MCF 10A (cell line): ENCODE measurements around the gene DNHD1. TPM values are rescaled to one million over a fixed set of nuclear protein-coding genes. Genes with fewer than 3 reads are reported as not detected.
A peak's percentile ranks its signal among the peaks of the same experiment; 100 is the strongest.

Experiments
- BruUV-seq: library from RNA; stranded (reverse); fragments of 400-500 nt; replicated peaks from 2 replicates; lab custom pipeline; 2021; lab: Mats Ljungman, UMichigan
- CTCF ChIA-PET: fragments of 300-600 bp; sonication (Branson Sonifier 250); formaldehyde crosslinking; extraction: SDS; loops from one replicate; lab custom pipeline; 2021; ENCODE audit warnings: antibody characterized with exemption, inconsistent platforms; lab: Yijun Ruan, JAX
- POLR2A ChIA-PET: fragments of 300-600, 350-650 bp; sonication (Branson Sonifier 250); formaldehyde crosslinking; extraction: SDS; loops from one replicate; lab custom pipeline; 2020; ENCODE audit warnings: antibody characterized with exemption, inconsistent platforms; lab: Yijun Ruan, JAX
- DNase-seq: peaks from one replicate; pipeline ENCODE4 v3.0.0-alpha.2; 2018; ENCODE audit not compliant: unreplicated experiment
- H3K27ac Mint-ChIP-seq: one replicate; pipeline ENCODE4 v1.8.0; 2022; ENCODE audit warnings: mild to moderate bottlenecking, low read depth, mixed read lengths; ENCODE audit not compliant: unreplicated experiment
- H3K27me3 Mint-ChIP-seq: one replicate; pipeline ENCODE4 v1.8.0; 2022; ENCODE audit warnings: mixed read lengths; ENCODE audit not compliant: insufficient read depth, unreplicated experiment
- H3K36me3 Mint-ChIP-seq: one replicate; pipeline ENCODE4 v1.8.0; 2022; ENCODE audit warnings: mild to moderate bottlenecking, moderate library complexity, mixed read lengths; ENCODE audit not compliant: insufficient read depth, unreplicated experiment
- H3K4me1 Mint-ChIP-seq: one replicate; pipeline ENCODE4 v1.8.0; 2022; ENCODE audit warnings: mixed read lengths; ENCODE audit not compliant: insufficient read depth, unreplicated experiment
- H3K4me3 Mint-ChIP-seq: one replicate; pipeline ENCODE4 v1.8.0; 2022; ENCODE audit warnings: mild to moderate bottlenecking, moderate library complexity, mixed read lengths; ENCODE audit not compliant: unreplicated experiment
- H3K9me3 Mint-ChIP-seq: one replicate; pipeline ENCODE4 v1.8.0; 2022; ENCODE audit warnings: mixed read lengths; ENCODE audit not compliant: unreplicated experiment
- intact Hi-C: fragments of 100-400 bp; cut with micrococcal nuclease; formaldehyde crosslinking; loops from 2 replicates; pipeline ENCODE4 v1.14.1; 2022
- total RNA-seq: library from RNA; stranded (reverse); gene quantifications from 2 replicates; pipeline ENCODE4 v1.2.3, GENCODE V29; 2022
- TF ChIP-seq, protein P1 (sequence below): fragments of 200-600 bp; IDR thresholded peaks from one replicate; pipeline ENCODE4 v1.8.0; 2022; ENCODE audit warnings: antibody characterized with exemption, mild to moderate bottlenecking; ENCODE audit not compliant: unreplicated experiment

Gene DNHD1
- total RNA-seq, 1 experiment from 2014 or later, result 18.3 TPM

DNA sequence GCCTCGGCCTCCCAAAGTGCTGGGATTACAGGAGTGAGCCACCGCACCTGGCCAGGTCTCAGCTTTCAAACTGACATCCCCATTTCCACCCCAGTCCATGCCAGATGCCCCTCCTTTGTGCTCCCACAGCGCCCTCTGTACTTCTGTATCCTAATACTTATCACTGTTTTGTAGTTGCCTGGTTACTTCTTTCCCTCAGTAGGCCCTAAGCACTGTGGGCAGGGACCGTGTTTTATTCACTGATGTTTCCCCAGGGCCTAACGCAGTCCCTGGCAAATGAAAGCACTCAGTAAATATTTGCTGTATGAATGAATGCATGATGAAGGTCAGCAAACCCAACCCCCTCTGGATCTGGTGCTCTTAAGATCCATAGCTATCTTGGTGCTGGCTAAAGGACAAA lies 21.1 kb upstream of the DNHD1 start:
- TF ChIP-seq, protein P1, sequence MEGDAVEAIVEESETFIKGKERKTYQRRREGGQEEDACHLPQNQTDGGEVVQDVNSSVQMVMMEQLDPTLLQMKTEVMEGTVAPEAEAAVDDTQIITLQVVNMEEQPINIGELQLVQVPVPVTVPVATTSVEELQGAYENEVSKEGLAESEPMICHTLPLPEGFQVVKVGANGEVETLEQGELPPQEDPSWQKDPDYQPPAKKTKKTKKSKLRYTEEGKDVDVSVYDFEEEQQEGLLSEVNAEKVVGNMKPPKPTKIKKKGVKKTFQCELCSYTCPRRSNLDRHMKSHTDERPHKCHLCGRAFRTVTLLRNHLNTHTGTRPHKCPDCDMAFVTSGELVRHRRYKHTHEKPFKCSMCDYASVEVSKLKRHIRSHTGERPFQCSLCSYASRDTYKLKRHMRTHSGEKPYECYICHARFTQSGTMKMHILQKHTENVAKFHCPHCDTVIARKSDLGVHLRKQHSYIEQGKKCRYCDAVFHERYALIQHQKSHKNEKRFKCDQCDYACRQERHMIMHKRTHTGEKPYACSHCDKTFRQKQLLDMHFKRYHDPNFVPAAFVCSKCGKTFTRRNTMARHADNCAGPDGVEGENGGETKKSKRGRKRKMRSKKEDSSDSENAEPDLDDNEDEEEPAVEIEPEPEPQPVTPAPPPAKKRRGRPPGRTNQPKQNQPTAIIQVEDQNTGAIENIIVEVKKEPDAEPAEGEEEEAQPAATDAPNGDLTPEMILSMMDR, result no peak
- Mint-ChIP-seq H3K4me3 (no peak overlapping the region), H3K36me3 (peaks cover 21% of the 10 kb centered on the region), H3K9me3 (no peaks in the 10 kb centered on the region), H3K4me1 (peaks cover 15% of the 10 kb centered on the region), H3K27ac (no peak overlapping the region), H3K27me3 (no peaks in the 10 kb centered on the region)
- CTCF ChIA-PET, result interaction anchor here (0.6 to 3.2 kb wide), 7 partner anchors 31 to 1271 kb away, joined by 3 to 22 read pairs (median 3); no protein-coding TSS in a partner anchor
- POLR2A ChIA-PET, result interaction anchor here (1.4 to 1.8 kb wide), 3 partner anchors 23 to 100 kb away, joined by 3 to 8 read pairs (median 3); partner anchors contain the start of gene SMPD1
- intact Hi-C loops, result loop anchor here (10.0 kb wide), 1 partner anchor 129 kb away; the partner anchor contains the start of genes ILK and RRP8
- DNase-seq, result no peak
- BruUV-seq, result no TSS peak

GRCh38 chr11:6476571-6476970 lies 20.5 kb upstream of the DNHD1 start:
- no peak overlapping the region for H3K27ac Mint-ChIP-seq
- intact Hi-C loops, result loop anchor here (10.0 kb wide), 1 partner anchor 128 kb away; the partner anchor contains the start of genes ILK and RRP8
- no peaks in the 10 kb centered on the region for H3K27me3 Mint-ChIP-seq
- ChIA-PET CTCF (interaction anchor here (0.6 to 3.0 kb wide), 5 partner anchors 32 to 229 kb away, joined by 3 to 14 read pairs (median 5); no protein-coding TSS in a partner anchor), POLR2A (interaction anchor here (1.4 kb wide), 1 partner anchor 101 kb away, joined by 3 read pairs; no protein-coding TSS in a partner anchor)
- DNase-seq, result no peak
- peaks cover 16% of the 10 kb centered on the region for H3K4me1 Mint-ChIP-seq
- H3K4me3 Mint-ChIP-seq, result no peak overlapping the region
- TF ChIP-seq, protein P1, result no peak
- H3K9me3 Mint-ChIP-seq, result no peaks in the 10 kb centered on the region
- no TSS peak for BruUV-seq
- H3K36me3 Mint-ChIP-seq, result peaks cover 28% of the 10 kb centered on the region

DNA sequence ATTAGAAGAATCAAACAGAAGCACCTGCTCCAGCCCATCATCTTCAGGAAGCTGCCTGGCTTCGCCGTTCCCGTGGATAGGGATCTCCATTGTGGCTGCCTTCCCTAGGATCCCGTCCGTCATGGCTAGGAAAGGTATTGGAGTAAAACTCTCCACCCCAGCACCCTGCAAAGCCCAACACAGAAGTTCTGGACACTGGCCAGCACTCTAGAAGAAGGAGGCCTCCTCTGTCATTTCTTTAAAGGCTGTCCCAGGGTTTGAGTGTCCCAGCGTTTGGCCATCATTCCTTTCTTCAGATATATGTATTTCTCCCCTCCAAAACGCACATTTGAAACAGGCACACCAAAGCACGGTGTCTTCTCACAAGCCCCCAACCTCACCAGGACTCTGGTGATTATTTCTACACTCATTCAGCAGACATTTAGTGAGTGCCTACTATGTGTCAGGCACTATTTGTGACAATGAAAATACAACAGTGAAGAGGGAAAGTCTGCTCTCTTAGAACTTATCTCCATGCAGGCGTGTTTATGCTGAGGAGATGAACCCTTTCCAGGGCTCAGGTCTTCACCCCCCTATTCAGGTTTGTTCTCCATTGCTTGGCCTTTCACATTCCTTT lies 16.7 kb upstream of the DNHD1 start:
- H3K4me1 Mint-ChIP-seq, result peaks cover 25% of the 10 kb centered on the region
- peak overlapping the region; percentile 99 for H3K27ac Mint-ChIP-seq
- no peaks in the 10 kb centered on the region for H3K9me3 Mint-ChIP-seq
- BruUV-seq, result TSS peak; percentile 44
- ChIA-PET CTCF (interaction anchor here (10.6 kb wide), 1 partner anchor 25 kb away, joined by 65 read pairs; no protein-coding TSS in a partner anchor), POLR2A (interaction anchor here (1.9 to 2.3 kb wide), 2 partner anchors 8 to 61 kb away, joined by 10 to 14 read pairs; partner anchors contain the start of genes APBB1 and TRIM3)
- TF ChIP-seq, protein P1, result no peak
- no peaks in the 10 kb centered on the region for H3K27me3 Mint-ChIP-seq
- intact Hi-C loops, result no loop called here
- H3K4me3 Mint-ChIP-seq, result peak overlapping the region; percentile 93
- DNase-seq, result peak; percentile 9
- H3K36me3 Mint-ChIP-seq, result peaks cover 44% of the 10 kb centered on the region
